GM12875 (cell line): ENCODE results near the gene EPHB4.

Experiments
- H3K4me3 ChIP-seq: one replicate; pipeline ENCODE4 v1.5.1; 2011; ENCODE audit warnings: low read depth, low read length, control low read depth
- CTCF ChIP-seq: IDR thresholded peaks from 2 replicates; pipeline ENCODE4 v1.5.1; 2011; ENCODE audit warnings: low read depth, mild to moderate bottlenecking, control low read depth, inconsistent platforms, low read length, moderate library complexity, borderline replicate concordance; ENCODE audit not compliant: insufficient read depth

The EPHB4 gene

DNA sequence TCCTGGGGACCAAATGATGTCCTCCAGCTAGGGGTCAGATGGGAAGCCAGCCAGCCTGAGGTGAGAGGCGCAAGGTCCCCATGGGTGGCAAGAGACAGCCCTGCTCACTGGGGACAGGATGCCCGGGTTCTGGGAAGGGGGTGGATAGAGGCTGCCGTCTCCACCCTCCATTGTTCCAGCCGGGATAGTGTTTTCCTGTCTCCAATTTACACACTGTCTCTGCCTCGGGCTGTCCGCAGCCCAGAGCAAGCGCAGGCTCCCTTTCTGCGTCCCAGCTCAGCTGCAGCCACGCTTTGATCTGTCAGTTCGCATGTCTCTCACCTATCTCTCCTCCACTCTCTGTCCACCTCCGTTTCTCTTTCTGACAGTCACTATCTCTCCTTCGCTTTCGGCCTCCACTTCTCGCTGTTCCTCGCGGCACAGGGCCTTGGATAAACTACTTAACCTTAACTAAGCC lies 2.1 kb downstream of the EPHB4 start:
- TF ChIP-seq CTCF, result no peak
- no peak overlapping the region for H3K4me3 ChIP-seq

DNA sequence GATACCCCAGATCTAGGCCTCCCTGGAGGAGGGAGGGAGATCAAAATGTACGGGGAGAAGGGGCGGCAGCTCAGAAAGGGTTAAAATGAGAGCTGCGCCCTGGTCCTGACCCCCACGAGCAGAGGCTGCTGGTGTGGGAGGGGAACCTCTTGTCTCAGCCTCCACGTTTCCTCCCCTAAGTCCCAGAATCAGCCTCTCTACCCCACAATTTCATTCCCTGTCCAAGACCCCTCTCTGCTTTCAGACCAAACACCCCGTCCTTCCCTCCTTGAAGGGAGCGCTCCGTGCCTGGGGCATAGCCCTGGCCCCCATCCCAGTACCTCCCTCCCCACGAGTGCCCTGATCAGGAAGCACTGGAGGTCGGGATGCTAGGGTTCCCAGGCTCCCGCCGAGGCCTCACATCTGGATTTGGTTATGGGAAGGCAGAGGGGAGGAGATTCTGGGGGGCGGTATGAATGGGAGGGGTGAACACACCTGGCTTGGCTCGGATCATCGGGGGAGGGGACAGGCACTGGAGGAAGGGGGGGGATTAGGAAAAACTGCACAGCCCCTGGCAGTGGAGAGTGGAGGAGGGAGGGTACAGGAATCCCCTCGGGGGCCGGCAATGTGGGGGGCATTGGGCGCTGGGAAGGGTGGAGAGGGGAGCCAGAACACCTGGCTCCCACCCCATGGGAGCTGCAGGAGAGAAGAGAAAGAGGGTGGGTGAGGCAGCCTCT lies 2.7 kb downstream of the EPHB4 start:
- H3K4me3 ChIP-seq, result no peak overlapping the region
- no peak for TF ChIP-seq CTCF

DNA sequence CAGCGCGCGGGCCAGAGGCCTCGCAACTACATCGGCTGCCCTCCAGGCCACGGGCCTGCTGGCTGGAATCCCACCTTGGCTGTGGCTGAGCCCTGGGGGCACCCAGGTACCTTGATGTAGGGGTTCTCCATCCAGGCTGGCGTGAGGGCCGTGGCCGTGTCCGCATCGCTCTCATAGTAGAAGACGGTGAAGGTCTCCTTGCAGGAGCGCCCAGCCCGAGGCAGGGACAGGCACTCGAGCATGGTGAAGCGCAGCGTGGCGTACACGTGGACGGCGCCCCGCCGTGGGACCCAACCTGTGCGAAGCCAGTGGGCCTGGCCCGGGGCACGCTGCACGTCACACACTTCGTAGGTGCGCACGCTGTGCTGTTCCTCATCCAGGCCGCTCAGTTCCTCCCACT lies 3.8 kb downstream of the EPHB4 start:
- H3K4me3 ChIP-seq, result no peak overlapping the region
- TF ChIP-seq CTCF, result no peak

- no peak for TF ChIP-seq CTCF
Observed at GRCh38 chr7:100823140-100823525, 4.2 kb downstream of the EPHB4 start.

DNA sequence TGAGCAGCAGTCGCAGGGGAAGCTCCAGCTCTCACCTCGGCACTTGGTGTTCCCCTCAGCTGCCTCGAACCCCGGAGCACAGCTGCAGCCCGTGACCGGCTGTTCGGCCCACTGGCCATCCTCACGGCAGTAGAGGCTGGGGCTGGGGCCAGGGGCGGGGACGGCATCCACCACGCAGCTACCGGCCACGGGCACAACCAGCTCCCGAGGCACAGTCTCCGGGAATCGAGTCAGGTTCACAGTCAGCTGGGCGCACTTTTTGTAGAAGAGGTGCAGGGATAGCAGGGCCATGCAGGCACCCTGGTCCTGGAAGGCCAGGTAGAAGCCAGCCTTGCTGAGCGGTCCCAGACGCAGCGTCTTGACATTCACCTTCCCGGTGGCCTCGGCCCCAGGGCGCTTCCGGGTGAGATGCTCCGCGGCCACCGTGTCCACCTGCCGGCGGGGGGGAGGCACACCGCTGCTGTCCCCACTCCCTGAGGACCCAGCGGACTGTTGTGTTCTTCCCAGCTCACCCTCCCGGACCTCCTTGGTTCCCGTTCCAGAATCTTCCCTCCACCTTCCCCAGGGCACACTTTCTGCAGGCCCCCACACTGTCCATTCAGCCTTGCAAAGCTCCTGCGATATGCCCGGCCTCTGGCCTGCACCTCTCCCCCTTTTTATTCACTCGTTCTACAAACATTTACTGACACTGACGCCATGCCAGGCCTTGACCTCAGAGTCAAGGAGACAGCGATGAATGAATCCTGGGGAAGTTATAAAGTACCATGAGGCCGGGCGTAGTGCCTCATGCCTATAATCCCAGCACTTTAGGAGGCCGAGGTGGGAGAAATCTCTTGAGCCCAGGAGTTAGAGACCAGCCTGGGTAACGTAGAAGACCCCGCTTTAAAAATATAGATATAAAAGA lies 4.8 kb downstream of the EPHB4 start:
- no peak for TF ChIP-seq CTCF

More at GRCh38 chr7:100823140-100823525, 4.2 kb downstream of the EPHB4 start:
- H3K4me3 ChIP-seq, result no peak overlapping the region

DNA sequence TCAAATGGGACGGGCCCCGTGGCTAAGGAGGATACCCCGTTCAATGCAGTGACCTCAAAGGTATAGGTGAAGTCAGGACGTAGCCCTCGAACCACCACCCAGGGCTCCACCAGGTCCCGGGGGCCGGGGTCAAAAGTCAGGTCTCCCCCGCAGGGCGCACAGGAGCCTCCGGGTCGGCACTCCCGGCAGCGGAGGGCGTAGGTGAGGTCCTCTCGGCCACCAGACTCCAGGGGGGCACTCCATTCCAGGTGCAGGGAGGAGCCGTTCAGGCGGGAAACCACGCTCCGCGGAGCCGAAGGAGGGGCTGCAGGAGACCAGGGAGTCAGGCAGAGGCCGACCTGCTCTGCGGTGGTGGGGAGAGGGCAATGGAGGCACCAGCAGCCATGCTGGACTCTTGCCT lies 7.7 kb downstream of the EPHB4 start:
- no peak overlapping the region for H3K4me3 ChIP-seq
- TF ChIP-seq CTCF, result no peak

More for the DNA sequence above, 4.8 kb downstream of the EPHB4 start:
- no peak overlapping the region for H3K4me3 ChIP-seq
